Mesothelial cell of epicardium (in vitro differentiated cells): ENCODE measurements around the gene KRTAP3-1. TPM values are rescaled to one million over a fixed set of nuclear protein-coding genes. Genes with fewer than 3 reads are reported as not detected.
A peak's percentile ranks its signal among the peaks of the same experiment; 100 is the strongest.
"Not testable (repeated sequence)": the region's sequence is repeated elsewhere in the genome, so short reads cannot be mapped to it uniquely, and the experiment has no call there.

ENCODE experiments used
- DNase-seq, 2 experiments: peaks; one replicate each; pipeline ENCODE4 v3.0.0; 2021; ENCODE audit warnings: low spot score in 2 of 2; ENCODE audit not compliant: unreplicated experiment in 2 of 2
- H3K27ac Mint-ChIP-seq: 2 replicates; pipeline ENCODE4 v1.8.0; 2021; ENCODE audit warnings: mixed read lengths
- H3K27me3 Mint-ChIP-seq: 2 replicates; pipeline ENCODE4 v1.8.0; 2021; ENCODE audit warnings: low read depth, mixed read lengths
- H3K36me3 Mint-ChIP-seq: 2 replicates; pipeline ENCODE4 v1.8.0; 2021; ENCODE audit warnings: mixed read lengths
- H3K4me1 Mint-ChIP-seq: 2 replicates; pipeline ENCODE4 v1.8.0; 2021; ENCODE audit warnings: mixed read lengths
- H3K4me3 Mint-ChIP-seq: 2 replicates; pipeline ENCODE4 v1.8.0; 2021; ENCODE audit warnings: mild to moderate bottlenecking, moderate library complexity, mixed read lengths
- H3K9me3 Mint-ChIP-seq: 2 replicates; pipeline ENCODE4 v1.8.0; 2021; ENCODE audit warnings: mixed read lengths
- total RNA-seq: library from RNA; stranded (reverse); gene quantifications from 3 replicates; pipeline ENCODE4 v1.2.1, GENCODE V29; 2021
- TF ChIP-seq, protein P1 (sequence below): fragments of 200-600 bp; sonication (generic); IDR thresholded peaks from one replicate; pipeline ENCODE4 v1.5.0; 2021; ENCODE audit warnings: antibody characterized with exemption; ENCODE audit not compliant: unreplicated experiment

The KRTAP3-1 gene
- total RNA-seq, 1 donor from 2014 or later: 1.3 TPM

GRCh38 chr17:41003926-41004325 lies 5.0 kb downstream of the KRTAP3-1 start:
- no peak for DNase-seq
- H3K27me3 Mint-ChIP-seq: no peaks in the 10 kb centered on the region
- H3K4me1 Mint-ChIP-seq: peaks cover 23% of the 10 kb centered on the region
- H3K36me3 Mint-ChIP-seq: no peaks in the 10 kb centered on the region
- TF ChIP-seq, protein P1, sequence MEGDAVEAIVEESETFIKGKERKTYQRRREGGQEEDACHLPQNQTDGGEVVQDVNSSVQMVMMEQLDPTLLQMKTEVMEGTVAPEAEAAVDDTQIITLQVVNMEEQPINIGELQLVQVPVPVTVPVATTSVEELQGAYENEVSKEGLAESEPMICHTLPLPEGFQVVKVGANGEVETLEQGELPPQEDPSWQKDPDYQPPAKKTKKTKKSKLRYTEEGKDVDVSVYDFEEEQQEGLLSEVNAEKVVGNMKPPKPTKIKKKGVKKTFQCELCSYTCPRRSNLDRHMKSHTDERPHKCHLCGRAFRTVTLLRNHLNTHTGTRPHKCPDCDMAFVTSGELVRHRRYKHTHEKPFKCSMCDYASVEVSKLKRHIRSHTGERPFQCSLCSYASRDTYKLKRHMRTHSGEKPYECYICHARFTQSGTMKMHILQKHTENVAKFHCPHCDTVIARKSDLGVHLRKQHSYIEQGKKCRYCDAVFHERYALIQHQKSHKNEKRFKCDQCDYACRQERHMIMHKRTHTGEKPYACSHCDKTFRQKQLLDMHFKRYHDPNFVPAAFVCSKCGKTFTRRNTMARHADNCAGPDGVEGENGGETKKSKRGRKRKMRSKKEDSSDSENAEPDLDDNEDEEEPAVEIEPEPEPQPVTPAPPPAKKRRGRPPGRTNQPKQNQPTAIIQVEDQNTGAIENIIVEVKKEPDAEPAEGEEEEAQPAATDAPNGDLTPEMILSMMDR: no peak
- peaks cover 3% of the 10 kb centered on the region for H3K9me3 Mint-ChIP-seq
- no peak overlapping the region for H3K27ac Mint-ChIP-seq
- no peak overlapping the region for H3K4me3 Mint-ChIP-seq

GRCh38 chr17:41002814-41003213 lies 6.1 kb downstream of the KRTAP3-1 start:
- H3K36me3 Mint-ChIP-seq: no peaks in the 10 kb centered on the region
- TF ChIP-seq, protein P1: no peak
- no peak for DNase-seq
- H3K27me3 Mint-ChIP-seq: no peaks in the 10 kb centered on the region
- peaks cover 3% of the 10 kb centered on the region for H3K9me3 Mint-ChIP-seq
- peaks cover 17% of the 10 kb centered on the region for H3K4me1 Mint-ChIP-seq
- H3K4me3 Mint-ChIP-seq: no peak overlapping the region
- peak overlapping the region; percentile 77 for H3K27ac Mint-ChIP-seq

GRCh38 chr17:41001795-41002194 lies 7.1 kb downstream of the KRTAP3-1 start:
- TF ChIP-seq, protein P1: no peak
- H3K4me3 Mint-ChIP-seq: no peak overlapping the region
- H3K27ac Mint-ChIP-seq: no peak overlapping the region
- H3K4me1 Mint-ChIP-seq: peaks cover 26% of the 10 kb centered on the region
- peaks cover 3% of the 10 kb centered on the region for H3K9me3 Mint-ChIP-seq
- no peak for DNase-seq
- H3K27me3 Mint-ChIP-seq: no peaks in the 10 kb centered on the region
- no peaks in the 10 kb centered on the region for H3K36me3 Mint-ChIP-seq

DNA sequence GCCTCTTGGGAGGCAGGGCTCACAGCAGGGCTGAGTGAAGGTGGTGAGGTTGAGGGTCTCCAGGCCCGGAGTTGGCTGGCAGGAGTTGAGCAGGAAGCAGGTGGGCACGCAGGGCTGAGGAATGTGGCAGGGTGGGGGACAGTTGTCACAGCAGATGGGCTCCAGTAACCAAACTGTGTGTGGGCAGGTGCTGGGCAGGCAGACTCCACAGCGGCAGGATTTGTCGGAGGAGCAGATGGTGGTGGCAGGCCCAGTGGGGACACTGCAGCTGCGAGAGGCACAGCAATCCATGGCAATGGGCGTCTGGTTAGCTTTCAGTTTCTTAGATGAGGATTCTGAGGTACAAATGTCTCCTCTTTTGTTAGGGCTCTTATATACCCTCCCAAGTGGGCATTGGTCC lies 9.4 kb downstream of the KRTAP3-1 start, which contains the start of gene KRTAP3-2:
KRTAP3-2 (minus strand) TSS at position 344 of the 400 bp plus-strand sequence; CDS start at position 291, 53 bp downstream.
- DNase-seq, H3K27me3 Mint-ChIP-seq, H3K9me3 Mint-ChIP-seq, H3K36me3 Mint-ChIP-seq, H3K4me3 Mint-ChIP-seq, H3K27ac Mint-ChIP-seq: not testable (repeated sequence)
- H3K4me1 Mint-ChIP-seq: peaks cover 22% of the 10 kb centered on the region

GRCh38 chr17:40997361-40997760 lies 11.6 kb downstream of the KRTAP3-1 start:
- H3K9me3 Mint-ChIP-seq: peaks cover 6% of the 10 kb centered on the region
- TF ChIP-seq, protein P1: no peak
- H3K27me3 Mint-ChIP-seq: no peaks in the 10 kb centered on the region
- no peak overlapping the region for H3K27ac Mint-ChIP-seq
- DNase-seq: no peak
- H3K4me1 Mint-ChIP-seq: peaks cover 11% of the 10 kb centered on the region
- H3K36me3 Mint-ChIP-seq: no peaks in the 10 kb centered on the region
- no peak overlapping the region for H3K4me3 Mint-ChIP-seq

GRCh38 chr17:40996829-40997228 lies 12.1 kb downstream of the KRTAP3-1 start:
- DNase-seq: no peak
- H3K9me3 Mint-ChIP-seq: peaks cover 6% of the 10 kb centered on the region
- peaks cover 10% of the 10 kb centered on the region for H3K4me1 Mint-ChIP-seq
- TF ChIP-seq, protein P1: no peak
- H3K36me3 Mint-ChIP-seq: no peaks in the 10 kb centered on the region
- no peak overlapping the region for H3K4me3 Mint-ChIP-seq
- H3K27me3 Mint-ChIP-seq: no peaks in the 10 kb centered on the region
- H3K27ac Mint-ChIP-seq: no peak overlapping the region
